Activated CD4-positive, alpha-beta memory T cell treated with anti-CD3 and anti-CD28 coated beads for 36 hours (primary cell): ENCODE results near the gene MTERF4. TPM values are rescaled to one million over a fixed set of nuclear protein-coding genes. Genes with fewer than 3 reads are reported as not detected.

Experiments used
- CTCF ChIA-PET: fragments of 350-600 bp; sonication (Branson Sonifier 250); formaldehyde crosslinking; loops from one replicate; lab custom pipeline; 2021; ENCODE audit warnings: antibody characterized with exemption, inconsistent platforms; lab: Charles Lee
- POLR2A ChIA-PET: fragments of 350-600 bp; sonication (Branson Sonifier 250); formaldehyde crosslinking; loops from one replicate; lab custom pipeline; 2021; ENCODE audit warnings: antibody characterized with exemption; lab: Charles Lee
- DNase-seq: peaks from one replicate; pipeline ENCODE4 v3.0.0-alpha.2; 2020
- H3K27ac Mint-ChIP-seq: one replicate; pipeline ENCODE4 v1.8.0; 2021; ENCODE audit warnings: mixed read lengths
- H3K27me3 Mint-ChIP-seq: one replicate; pipeline ENCODE4 v1.8.0; 2021; ENCODE audit warnings: mixed read lengths
- H3K36me3 Mint-ChIP-seq: one replicate; pipeline ENCODE4 v1.8.0; 2021; ENCODE audit warnings: mixed read lengths
- H3K4me1 Mint-ChIP-seq: one replicate; pipeline ENCODE4 v1.8.0; 2021; ENCODE audit warnings: low read depth, mixed read lengths
- H3K4me3 Mint-ChIP-seq: one replicate; pipeline ENCODE4 v1.8.0; 2021; ENCODE audit warnings: mild to moderate bottlenecking, mixed read lengths
- H3K9me3 Mint-ChIP-seq: one replicate; pipeline ENCODE4 v1.8.0; 2021; ENCODE audit warnings: mixed read lengths
- intact Hi-C: fragments of 100-400 bp; cut with micrococcal nuclease; formaldehyde crosslinking; loops from one replicate; pipeline ENCODE4 v1.15.1; 2023
- total RNA-seq, 2 experiments: library from RNA; stranded (reverse); gene quantifications; one replicate each; pipeline ENCODE4 v1.2.3, GENCODE V29; 2021

MTERF4 gene
- total RNA-seq, 2 experiments from 2014 or later = 43.9 to 46.0 TPM

DNA sequence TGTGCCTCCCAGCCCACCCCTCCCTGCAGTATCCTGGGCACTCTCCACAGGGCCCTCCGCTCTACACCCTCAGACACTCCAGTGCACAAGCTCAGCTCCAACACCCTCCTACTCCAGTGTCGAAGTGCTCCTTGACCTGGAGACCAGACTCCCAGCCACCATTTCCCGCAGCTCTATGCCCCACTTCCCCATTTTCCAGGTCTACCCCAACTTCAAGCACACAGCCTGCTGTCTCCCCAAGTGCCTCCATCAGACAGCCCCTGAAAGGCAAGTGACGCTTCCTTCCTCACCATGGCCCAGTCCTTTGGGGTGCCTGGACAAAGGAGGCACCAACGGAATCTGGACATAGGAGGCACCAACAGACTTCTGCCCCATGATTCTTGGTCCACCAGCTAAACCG lies 40.0 kb upstream of the MTERF4 start:
- intact Hi-C loops = no loop called here
- Mint-ChIP-seq H3K36me3 (peaks cover 28% of the 10 kb centered on the region), H3K27ac (no peak overlapping the region), H3K4me1 (peaks cover 9% of the 10 kb centered on the region), H3K27me3 (no peaks in the 10 kb centered on the region), H3K9me3 (no peaks in the 10 kb centered on the region), H3K4me3 (no peak overlapping the region)
- DNase-seq = no peak
- POLR2A ChIA-PET = no interaction called here
- CTCF ChIA-PET = no interaction called here

DNA sequence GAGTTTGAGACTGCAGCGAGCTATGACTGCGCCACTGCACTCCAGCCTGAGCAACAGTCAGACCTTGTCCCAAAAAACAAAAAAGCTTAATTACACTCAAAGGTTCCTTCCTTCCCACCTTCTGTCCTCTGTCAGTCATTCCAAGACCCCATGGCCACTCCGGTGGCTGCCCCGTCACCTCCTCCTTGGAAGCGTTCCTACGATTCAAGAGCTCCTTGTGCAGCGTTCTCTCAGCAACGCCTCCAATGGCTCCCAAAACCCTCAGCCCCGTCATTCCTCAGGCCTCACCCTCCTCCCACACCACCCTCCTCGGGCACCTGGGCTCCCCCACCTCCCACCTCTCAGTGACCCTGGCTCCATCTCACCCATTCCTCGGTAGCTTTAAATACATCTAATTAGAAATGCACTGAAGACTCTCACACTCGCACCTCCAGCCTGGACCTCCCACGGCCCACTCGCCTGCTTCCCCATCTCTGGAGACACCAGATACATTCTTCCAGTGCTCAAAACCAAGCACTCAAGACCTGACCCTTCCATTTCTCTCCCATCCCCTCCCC lies 39.2 kb upstream of the MTERF4 start:
- H3K27me3 Mint-ChIP-seq = no peaks in the 10 kb centered on the region
- POLR2A ChIA-PET = no interaction called here
- CTCF ChIA-PET = no interaction called here
- H3K27ac Mint-ChIP-seq = no peak overlapping the region
- no peak for DNase-seq
- intact Hi-C loops = no loop called here
- no peaks in the 10 kb centered on the region for H3K9me3 Mint-ChIP-seq
- peaks cover 2% of the 10 kb centered on the region for H3K4me1 Mint-ChIP-seq
- no peak overlapping the region for H3K4me3 Mint-ChIP-seq
- peaks cover 33% of the 10 kb centered on the region for H3K36me3 Mint-ChIP-seq

DNA sequence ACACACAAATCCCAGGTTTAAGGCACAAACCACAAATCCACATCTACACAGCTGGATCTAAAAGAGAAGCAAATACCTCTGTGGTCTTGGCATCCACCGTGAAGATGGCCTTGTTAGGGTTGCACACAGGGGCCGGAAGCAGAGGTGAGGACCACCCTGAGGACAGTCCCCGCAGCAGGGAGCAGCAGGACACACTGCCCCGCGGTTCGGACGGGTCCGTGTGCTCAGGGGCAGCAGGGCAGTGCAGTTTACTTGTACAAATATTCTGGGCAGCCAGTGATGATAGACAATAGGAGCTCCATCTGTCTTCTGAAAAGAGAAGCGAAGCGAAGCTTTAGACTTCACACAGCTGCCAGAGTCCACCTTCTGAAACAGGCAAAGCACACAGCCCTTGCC lies 38.4 kb upstream of the MTERF4 start:
- ChIA-PET POLR2A (no interaction called here), CTCF (no interaction called here)
- H3K9me3 Mint-ChIP-seq = no peaks in the 10 kb centered on the region

DNA sequence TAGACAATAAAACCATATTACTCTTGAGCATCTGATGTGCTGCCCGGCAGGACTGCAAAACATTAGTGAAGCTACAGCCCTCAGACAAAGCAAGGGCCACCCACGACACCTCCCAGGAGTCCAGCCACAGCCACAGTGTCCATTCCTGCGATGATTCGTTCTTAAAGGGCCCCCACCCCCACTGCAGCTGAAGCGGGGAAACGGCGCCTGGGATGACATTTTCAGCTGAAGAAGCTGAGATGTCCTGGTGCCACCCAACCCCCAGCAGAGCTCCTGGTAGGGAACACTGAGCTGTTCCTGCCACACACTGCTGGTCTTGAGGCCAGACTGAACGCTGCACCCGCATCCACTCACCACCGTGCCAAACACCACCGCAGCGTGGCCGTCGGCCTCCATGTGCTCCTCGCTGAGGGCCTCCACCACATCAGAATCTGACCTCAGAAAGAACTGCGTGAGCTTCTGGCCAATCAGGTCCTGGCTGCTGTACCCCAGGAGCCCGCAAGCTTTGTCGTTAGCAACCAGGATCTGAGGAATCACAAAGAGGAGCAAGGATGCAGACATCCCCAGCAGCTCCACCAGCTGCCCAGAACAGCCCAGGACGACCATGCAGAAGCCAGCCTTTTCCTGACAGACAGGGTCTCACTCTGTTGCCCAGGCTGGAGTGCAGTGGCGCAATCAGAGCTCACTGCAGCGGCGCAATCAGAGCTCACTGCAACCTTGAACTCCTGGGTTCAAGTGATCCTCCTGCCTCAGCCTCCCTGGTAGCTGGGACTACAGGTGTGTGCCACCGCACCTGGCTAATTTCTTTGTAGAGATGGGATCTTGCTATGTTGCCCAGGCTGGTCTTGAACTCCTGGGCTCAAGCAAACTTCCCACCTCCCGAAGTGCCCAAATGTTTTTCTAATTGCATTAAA lies 37.7 kb upstream of the MTERF4 start:
- Mint-ChIP-seq H3K27ac (no peak overlapping the region), H3K27me3 (no peaks in the 10 kb centered on the region), H3K4me1 (no peaks in the 10 kb centered on the region), H3K36me3 (peaks cover 39% of the 10 kb centered on the region), H3K4me3 (no peak overlapping the region), H3K9me3 (no peaks in the 10 kb centered on the region)
- ChIA-PET POLR2A (interaction anchor here (1.1 kb wide), 1 partner anchor 13 kb away, joined by 3 read pairs; no protein-coding TSS in a partner anchor), CTCF (no interaction called here)
- no peak for DNase-seq
- intact Hi-C loops = no loop called here

More for the DNA sequence above, 38.4 kb upstream of the MTERF4 start:
- Mint-ChIP-seq H3K4me1 (no peaks in the 10 kb centered on the region), H3K36me3 (peaks cover 39% of the 10 kb centered on the region), H3K27ac (no peak overlapping the region), H3K27me3 (no peaks in the 10 kb centered on the region), H3K4me3 (no peak overlapping the region)
- no peak for DNase-seq
- intact Hi-C loops = no loop called here

DNA sequence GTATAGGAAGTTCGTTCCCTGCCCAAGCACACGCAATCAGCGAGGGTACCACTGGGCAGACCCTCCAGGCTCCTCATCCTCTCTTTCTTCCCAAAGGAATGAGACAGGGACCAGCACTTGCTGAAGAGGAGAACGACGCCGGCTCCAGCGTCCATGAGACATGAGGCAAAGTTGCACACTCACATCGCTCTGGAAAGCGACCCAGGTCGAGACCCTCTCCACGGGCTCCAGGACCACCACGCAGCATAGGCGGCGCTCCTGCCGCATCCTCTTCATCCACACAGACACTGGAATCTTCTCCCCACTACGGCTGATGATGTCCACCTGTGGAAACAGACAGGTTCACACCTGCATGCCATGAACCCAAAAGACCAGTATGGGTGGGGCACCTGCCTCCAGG lies 36.4 kb upstream of the MTERF4 start:
- intact Hi-C loops = no loop called here
- Mint-ChIP-seq H3K4me1 (no peaks in the 10 kb centered on the region), H3K9me3 (no peaks in the 10 kb centered on the region), H3K27me3 (no peaks in the 10 kb centered on the region), H3K36me3 (peaks cover 41% of the 10 kb centered on the region), H3K4me3 (no peak overlapping the region), H3K27ac (no peak overlapping the region)
- ChIA-PET POLR2A (interaction anchor here (1.0 kb wide), 1 partner anchor 11 kb away, joined by 3 read pairs; the partner anchor contains the start of gene PASK), CTCF (no interaction called here)
- DNase-seq = no peak

DNA sequence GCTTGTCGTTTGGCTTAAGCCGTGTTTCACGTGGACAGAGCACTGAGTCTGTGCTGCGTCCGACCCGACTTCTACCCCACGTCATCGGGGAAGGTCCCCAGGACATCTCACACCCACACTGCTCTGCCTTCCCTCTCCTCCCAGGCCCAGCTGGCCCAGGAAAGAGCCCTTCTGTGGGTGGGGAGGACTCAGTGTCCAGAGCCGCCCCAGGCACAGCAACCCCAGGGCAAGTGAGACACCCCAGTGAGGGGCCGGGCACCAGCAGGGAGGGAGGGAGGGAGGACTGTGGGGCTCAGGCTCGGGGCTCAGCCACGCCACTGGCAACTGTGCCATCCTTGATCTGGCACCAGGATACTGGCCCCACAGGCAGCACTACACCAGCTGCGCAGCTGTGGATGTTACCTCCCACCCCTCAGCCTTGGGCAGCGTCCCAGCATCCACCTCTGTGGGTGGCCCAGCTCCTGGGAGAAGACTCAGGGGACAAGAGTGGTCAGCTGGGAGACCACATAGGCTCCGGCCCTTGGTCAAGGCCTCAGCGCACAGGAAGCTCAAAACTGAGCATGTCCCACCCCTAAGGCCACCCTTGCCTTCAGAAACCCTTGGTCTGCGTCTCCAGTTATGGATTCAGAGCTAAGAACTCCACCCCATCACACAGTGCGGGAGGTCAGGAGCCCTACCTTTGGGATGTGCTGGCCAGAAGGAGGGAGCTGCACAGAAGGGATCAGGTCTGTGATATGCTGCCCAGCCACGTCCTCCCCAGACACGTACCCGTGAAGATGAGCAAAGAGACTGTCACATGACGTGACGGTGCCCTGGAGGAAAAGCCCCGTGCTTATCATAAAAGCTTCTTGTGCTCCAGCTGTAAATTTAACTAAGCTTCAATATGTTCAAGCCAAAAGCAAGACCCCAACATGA lies 35.4 kb upstream of the MTERF4 start:
- Mint-ChIP-seq H3K9me3 (no peaks in the 10 kb centered on the region), H3K4me1 (no peaks in the 10 kb centered on the region), H3K36me3 (peaks cover 48% of the 10 kb centered on the region), H3K27me3 (no peaks in the 10 kb centered on the region), H3K27ac (no peak overlapping the region), H3K4me3 (no peak overlapping the region)
- ChIA-PET POLR2A (interaction anchor here (1.0 to 1.9 kb wide), 3 partner anchors 9 to 25 kb away, joined by 3 to 4 read pairs (median 3); partner anchors contain the start of gene PASK), CTCF (interaction anchor here (0.8 kb wide), 1 partner anchor 61 kb away, joined by 3 read pairs; no protein-coding TSS in a partner anchor)
- intact Hi-C loops = no loop called here
- no peak for DNase-seq

DNA sequence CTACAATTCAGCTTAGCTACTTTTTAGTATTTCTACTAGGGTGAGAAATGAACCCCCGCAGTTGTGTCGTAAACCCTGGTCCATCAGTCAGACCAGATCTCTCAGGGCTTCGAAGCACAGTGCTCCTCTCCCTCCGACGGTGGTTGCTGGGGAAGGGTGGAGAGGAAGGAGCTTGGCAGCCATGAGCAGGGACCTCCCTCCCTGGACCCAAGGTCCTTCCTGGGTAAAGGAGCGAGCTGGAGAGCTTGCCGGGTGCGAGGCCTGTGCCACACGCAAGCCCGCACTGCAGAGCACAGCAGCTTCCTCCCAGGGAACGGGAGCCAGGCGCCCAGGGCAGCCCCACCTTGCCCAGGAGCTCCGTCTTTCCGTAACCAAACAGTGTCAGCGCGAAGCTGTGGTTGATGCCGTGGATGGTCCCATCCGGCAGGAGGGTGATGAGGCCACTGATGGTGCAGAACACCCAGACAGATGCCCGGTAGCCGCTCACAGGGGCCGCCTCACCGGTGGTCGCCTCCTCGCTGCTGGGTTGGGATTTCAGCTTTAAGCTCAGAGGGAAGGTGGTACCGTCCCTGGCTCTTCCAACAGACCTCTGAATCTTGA lies 34.7 kb upstream of the MTERF4 start:
- ChIA-PET POLR2A (interaction anchor here (1.0 to 1.9 kb wide), 2 partner anchors 9 to 24 kb away, joined by 3 to 4 read pairs; no protein-coding TSS in a partner anchor), CTCF (interaction anchor here (1.3 kb wide), 1 partner anchor 58 kb away, joined by 4 read pairs; no protein-coding TSS in a partner anchor)
- no peaks in the 10 kb centered on the region for H3K27me3 Mint-ChIP-seq
- peaks cover 43% of the 10 kb centered on the region for H3K36me3 Mint-ChIP-seq
- intact Hi-C loops = no loop called here
- no peak for DNase-seq
- H3K4me1 Mint-ChIP-seq = no peaks in the 10 kb centered on the region
- H3K27ac Mint-ChIP-seq = no peak overlapping the region
- H3K9me3 Mint-ChIP-seq = no peaks in the 10 kb centered on the region
- H3K4me3 Mint-ChIP-seq = no peak overlapping the region

DNA sequence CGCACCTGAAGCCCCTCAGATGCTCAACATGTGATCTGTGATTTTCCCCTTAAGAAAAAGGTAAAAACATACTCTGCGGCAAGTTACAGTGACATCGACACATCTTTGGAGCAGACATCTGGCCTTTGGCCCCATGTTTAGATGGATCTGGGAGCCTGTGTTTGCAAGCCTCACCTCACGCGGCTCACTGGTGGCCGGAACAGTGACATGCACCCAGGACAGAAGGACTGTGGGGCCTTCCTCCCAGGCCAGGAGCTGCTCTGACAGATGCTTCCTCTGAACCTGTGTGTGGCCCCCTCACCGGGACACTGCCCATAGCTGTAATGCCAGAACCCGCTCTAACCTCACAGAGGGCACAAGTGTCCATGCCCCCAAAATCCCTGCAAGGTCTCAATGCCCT lies 34.1 kb upstream of the MTERF4 start:
- H3K4me1 Mint-ChIP-seq = no peaks in the 10 kb centered on the region
- H3K9me3 Mint-ChIP-seq = no peaks in the 10 kb centered on the region

DNA sequence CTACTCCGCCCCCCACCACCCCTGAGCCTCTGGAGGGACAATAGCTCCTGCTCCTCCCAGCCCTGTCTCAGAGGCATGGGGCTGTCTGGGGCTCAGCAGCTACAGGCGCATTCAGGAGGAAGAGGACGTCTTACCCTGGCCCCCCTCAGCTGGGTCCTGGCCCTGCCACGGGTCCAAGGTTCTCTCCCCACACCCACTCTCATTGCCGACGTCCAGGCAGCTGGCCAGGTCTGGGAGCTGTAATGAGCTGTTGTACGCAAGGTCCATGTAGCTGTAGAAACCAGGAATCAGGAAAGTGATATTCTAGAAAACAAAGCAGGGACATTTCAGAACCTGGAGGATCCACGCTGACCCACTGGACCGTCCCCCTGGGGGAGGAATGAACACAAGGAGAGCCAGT lies 33.6 kb upstream of the MTERF4 start:
- DNase-seq = no peak
- H3K9me3 Mint-ChIP-seq = no peaks in the 10 kb centered on the region
- no peak overlapping the region for H3K27ac Mint-ChIP-seq
- ChIA-PET CTCF (interaction anchor here (1.3 kb wide), 1 partner anchor 57 kb away, joined by 4 read pairs; no protein-coding TSS in a partner anchor), POLR2A (interaction anchor here (0.9 to 1.9 kb wide), 2 partner anchors 14 to 23 kb away, joined by 3 to 4 read pairs; partner anchors contain the start of gene PASK)
- H3K27me3 Mint-ChIP-seq = no peaks in the 10 kb centered on the region
- H3K4me3 Mint-ChIP-seq = no peak overlapping the region
- peaks cover 45% of the 10 kb centered on the region for H3K36me3 Mint-ChIP-seq
- H3K4me1 Mint-ChIP-seq = no peaks in the 10 kb centered on the region
- intact Hi-C loops = no loop called here

More for the DNA sequence above, 34.1 kb upstream of the MTERF4 start:
- POLR2A ChIA-PET = interaction anchor here (0.9 to 1.9 kb wide), 3 partner anchors 8 to 23 kb away, joined by 3 to 4 read pairs (median 3); partner anchors contain the start of gene PASK
- H3K36me3 Mint-ChIP-seq = peaks cover 45% of the 10 kb centered on the region
- no peak for DNase-seq
- CTCF ChIA-PET = interaction anchor here (1.3 kb wide), 1 partner anchor 58 kb away, joined by 4 read pairs; no protein-coding TSS in a partner anchor
- no peak overlapping the region for H3K4me3 Mint-ChIP-seq
- no peak overlapping the region for H3K27ac Mint-ChIP-seq
- intact Hi-C loops = no loop called here
- no peaks in the 10 kb centered on the region for H3K27me3 Mint-ChIP-seq

DNA sequence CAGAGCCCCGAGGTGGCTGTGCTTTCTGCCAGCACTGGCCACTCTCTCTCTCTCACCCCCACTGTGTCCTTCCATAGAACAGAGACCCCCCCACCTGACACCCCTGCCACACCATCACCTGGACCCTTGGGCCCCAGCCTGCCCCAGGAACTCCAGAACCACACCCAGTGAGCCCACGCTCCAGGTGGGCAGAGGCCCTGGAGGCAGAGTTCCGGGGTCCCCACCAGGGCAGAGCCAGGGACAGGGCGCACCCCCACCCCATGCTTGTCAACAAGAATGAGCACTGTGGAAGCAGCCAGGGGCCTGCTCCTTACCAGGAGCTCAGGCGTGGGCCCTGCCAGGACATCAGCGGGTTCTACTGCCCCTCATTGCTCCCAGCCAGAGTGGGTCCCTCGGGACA lies 32.6 kb upstream of the MTERF4 start:
- POLR2A ChIA-PET = no interaction called here
- no peaks in the 10 kb centered on the region for H3K9me3 Mint-ChIP-seq
- H3K27me3 Mint-ChIP-seq = no peaks in the 10 kb centered on the region
- H3K36me3 Mint-ChIP-seq = peaks cover 50% of the 10 kb centered on the region
- intact Hi-C loops = no loop called here
- H3K27ac Mint-ChIP-seq = no peak overlapping the region
- CTCF ChIA-PET = interaction anchor here (0.6 to 0.7 kb wide), 2 partner anchors 11 kb away, joined by 3 to 4 read pairs; no protein-coding TSS in a partner anchor
- no peak overlapping the region for H3K4me3 Mint-ChIP-seq
- peaks cover 5% of the 10 kb centered on the region for H3K4me1 Mint-ChIP-seq
- DNase-seq = no peak

DNA sequence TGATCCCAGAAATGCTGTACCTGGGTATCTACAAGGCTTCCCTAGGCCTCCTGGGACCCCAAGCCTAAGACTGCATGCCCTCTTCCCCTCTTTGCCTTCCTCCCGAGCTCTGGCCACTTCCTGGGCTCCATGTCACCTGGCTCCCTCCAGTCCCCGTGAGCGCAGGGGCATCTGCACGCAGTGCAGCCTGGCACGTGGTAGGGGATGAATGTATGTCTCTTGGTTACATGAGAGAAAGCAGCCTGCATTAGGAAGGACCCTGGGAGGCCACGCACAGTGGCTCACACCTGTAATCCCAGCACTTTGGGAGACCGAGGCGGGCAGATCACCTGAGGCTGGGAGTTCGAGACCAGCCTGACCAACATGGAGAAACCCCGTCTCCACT lies 31.3 kb upstream of the MTERF4 start:
- no peak for DNase-seq
- Mint-ChIP-seq H3K4me3 (no peak overlapping the region), H3K36me3 (peaks cover 53% of the 10 kb centered on the region), H3K27me3 (no peaks in the 10 kb centered on the region), H3K9me3 (no peaks in the 10 kb centered on the region), H3K4me1 (peaks cover 18% of the 10 kb centered on the region), H3K27ac (no peak overlapping the region)
- CTCF ChIA-PET = interaction anchor here (0.7 kb wide), 1 partner anchor 55 kb away, joined by 3 read pairs; no protein-coding TSS in a partner anchor
- intact Hi-C loops = no loop called here
- POLR2A ChIA-PET = no interaction called here
